ENCODE measurements around the gene KREMEN2. TPM values are rescaled to one million over a fixed set of nuclear protein-coding genes. Genes with fewer than 3 reads are reported as not detected.

KREMEN2 gene
- total and polyA plus RNA-seq, 2 of the 13 experiments (the other 11 are each of a cell fraction or from before 2014, with no cell fraction given) = 0.48 to 1.2 TPM

GRCh38 chr16:2969545-2970521, 5.8 kb downstream of the KREMEN2 start (continued):
- TF ChIP-seq CTCF (CRISPR knock-in tag; IDR thresholded peaks at IDR 0.05) (peak; percentile 83), AHDC1 (CRISPR knock-in tag; IDR thresholded peaks at IDR 0.05; ENCODE audit: borderline replicate concordance) (no peak), ZNF292 (CRISPR knock-in tag; IDR thresholded peaks at IDR 0.05; ENCODE audit: borderline replicate concordance, low read depth) (no peak), ZNF597 (CRISPR knock-in tag; IDR thresholded peaks at IDR 0.05) (no peak), PHF21A (CRISPR knock-in tag; IDR thresholded peaks at IDR 0.05) (peak; percentile 35; the same call in 1 of the 2 replicates), ZBTB14 (CRISPR knock-in tag; IDR thresholded peaks at IDR 0.05) (peak; percentile 34; the same call in 1 of the 2 replicates), DBP (CRISPR knock-in tag; IDR thresholded peaks at IDR 0.05; ENCODE audit: not compliant biosample characterization) (peak; percentile 41), CBX5 (CRISPR knock-in tag; IDR thresholded peaks at IDR 0.05; ENCODE audit: borderline replicate concordance) (no peak), ZNF274 (CRISPR knock-in tag; IDR thresholded peaks at IDR 0.05) (peak; percentile 42; the same call in 1 of the 2 replicates), ZNF784 (CRISPR knock-in tag; IDR thresholded peaks at IDR 0.05; ENCODE audit: borderline replicate concordance) (no peak), DRAP1 (CRISPR knock-in tag; IDR thresholded peaks at IDR 0.05) (peak; percentile 22; the same call in 1 of the 2 replicates), NR1H2 (CRISPR knock-in tag; IDR thresholded peaks at IDR 0.05; ENCODE audit: borderline replicate concordance, low read depth) (no peak)

All from HepG2 (cell line).